SK-N-MC (cell line): ENCODE results near the gene LCE6A.

Experiments used
- EZH2 ChIP-seq: fragments of 200-600 bp; sonication (generic); IDR thresholded peaks from one replicate; pipeline ENCODE4 v1.6.1; 2017; ENCODE audit warnings: antibody characterized with exemption
- FOXP2 ChIP-seq: optimal IDR thresholded peaks from 2 replicates; pipeline ENCODE3; 2011; ENCODE audit warnings: mild to moderate bottlenecking, moderate library complexity; ENCODE audit not compliant: insufficient read depth; ENCODE audit errors: extremely low read length, control extremely low read depth
- POLR2AphosphoS5 ChIP-seq: IDR thresholded peaks from 2 replicates; pipeline ENCODE4 v1.6.1; 2012; ENCODE audit warnings: mild to moderate bottlenecking, low read depth, low read length, borderline replicate concordance

- TF ChIP-seq EZH2 (no peak), POLR2AphosphoS5 (no peak), FOXP2 (no peak)
These were observed 41.4 kb downstream of the LCE6A start for GRCh38 chr1:152884085-152884484.
